PC-3 (cell line): ENCODE measurements around the gene SKIC2. TPM values are rescaled to one million over a fixed set of nuclear protein-coding genes. Genes with fewer than 3 reads are reported as not detected.
"Not testable (repeated sequence)": the region's sequence is repeated elsewhere in the genome, so short reads cannot be mapped to it uniquely, and the experiment has no call there.

ENCODE experiments used
- ATAC-seq: fragments of 200-7000 bp; cut with Tn5 transposase; 2 replicates; pipeline ENCODE4 v1.9.1; 2020; ENCODE audit warnings: mild to moderate bottlenecking, moderate library complexity
- BruUV-seq: library from RNA; stranded (reverse); fragments of 400-500 nt; replicated peaks from 2 replicates; lab custom pipeline; 2021; lab: Mats Ljungman, UMichigan
- CTCF ChIA-PET: fragments of 300-600 bp; sonication (Branson Sonifier 250); formaldehyde crosslinking; loops from one replicate; lab custom pipeline; 2022; ENCODE audit warnings: antibody characterized with exemption; lab: Charles Lee
- POLR2A ChIA-PET: fragments of 300-600 bp; sonication (Branson Sonifier 250); formaldehyde crosslinking; loops from one replicate; lab custom pipeline; 2022; ENCODE audit warnings: antibody characterized with exemption; ENCODE audit not compliant: unreplicated experiment; lab: Charles Lee
- DNase-seq: peaks from one replicate; pipeline ENCODE4 v3.0.0-alpha.2; 2015
- H2AFZ ChIP-seq: fragments of 300-600 bp; sonication (generic); 2 replicates; pipeline ENCODE4 v1.6.0; 2016; ENCODE audit warnings: antibody characterized with exemption, low read length
- H3F3A ChIP-seq: fragments of 300-600 bp; sonication (generic); one replicate; pipeline ENCODE4 v1.6.0; 2017; ENCODE audit warnings: antibody characterized with exemption, low read length, control low read depth, mild to moderate bottlenecking; ENCODE audit not compliant: unreplicated experiment
- H3K27ac ChIP-seq: fragments of 300-600 bp; sonication (generic); 2 replicates; pipeline ENCODE4 v1.5.1; 2016; ENCODE audit warnings: mild to moderate bottlenecking, low read length
- H3K27me3 ChIP-seq: fragments of 300-600 bp; sonication (generic); 2 replicates; pipeline ENCODE4 v1.6.1; 2016; ENCODE audit warnings: low read length, mixed read lengths
- H3K36me3 ChIP-seq: fragments of 300-600 bp; sonication (generic); 2 replicates; pipeline ENCODE4 v1.6.1; 2016; ENCODE audit warnings: low read depth, mixed run types, low read length, mixed read lengths
- H3K4me1 ChIP-seq: fragments of 300-600 bp; sonication (generic); 2 replicates; pipeline ENCODE4 v1.5.1; 2016; ENCODE audit warnings: low read length; ENCODE audit not compliant: insufficient read depth
- H3K4me2 ChIP-seq: fragments of 300-600 bp; sonication (generic); 2 replicates; pipeline ENCODE4 v1.6.0; 2016; ENCODE audit warnings: low read length
- H3K4me3 ChIP-seq: fragments of 300-600 bp; sonication (generic); 2 replicates; pipeline ENCODE4 v1.5.1; 2016; ENCODE audit warnings: mild to moderate bottlenecking, low read length, mixed read lengths
- H3K79me2 ChIP-seq: fragments of 300-600 bp; sonication (generic); 2 replicates; pipeline ENCODE4 v1.6.1; 2017; ENCODE audit warnings: low read length, mixed read lengths
- H3K9ac ChIP-seq: fragments of 300-600 bp; sonication (generic); 2 replicates; pipeline ENCODE4 v1.6.0; 2016; ENCODE audit warnings: mild to moderate bottlenecking, low read length
- H3K9me2 ChIP-seq: fragments of 300-600 bp; sonication (generic); replicated peaks from 2 replicates; pipeline ENCODE4 v1.6.1; 2016; ENCODE audit warnings: mixed run types, low read length, mixed read lengths
- H3K9me3 ChIP-seq: fragments of 300-600 bp; sonication (generic); 2 replicates; pipeline ENCODE4 v1.6.1; 2016; ENCODE audit warnings: low read length, mixed read lengths
- H4K20me1 ChIP-seq: fragments of 300-600 bp; sonication (generic); 2 replicates; pipeline ENCODE4 v1.6.1; 2016; ENCODE audit warnings: low read length, mixed read lengths
- EZH2 ChIP-seq: fragments of 300-600 bp; sonication (generic); IDR thresholded peaks from one replicate; pipeline ENCODE4 v1.6.1; 2017; ENCODE audit warnings: antibody characterized with exemption, mild to moderate bottlenecking, low read length; ENCODE audit not compliant: unreplicated experiment
- EZH2phosphoT487 ChIP-seq: fragments of 300-600 bp; sonication (generic); IDR thresholded peaks from 2 replicates; pipeline ENCODE4 v1.6.1; 2018; ENCODE audit warnings: mild to moderate bottlenecking, antibody characterized with exemption, low read length, borderline replicate concordance
- intact Hi-C: fragments of 100-400 bp; cut with micrococcal nuclease; formaldehyde crosslinking; loops from 2 replicates; pipeline ENCODE4 v1.9.0; 2023
- total RNA-seq: library from RNA; depleted of rRNA; stranded (reverse); fragments of >200 nt; gene quantifications from 2 replicates; pipeline ENCODE4 v1.2.3, GENCODE V29; 2014
- TF ChIP-seq, protein P1 (sequence below): fragments of 300-600 bp; sonication (generic); conservative IDR thresholded peaks from 2 replicates; pipeline ENCODE4 v1.5.1; 2017; ENCODE audit warnings: antibody characterized with exemption, low read depth, mild to moderate bottlenecking, low read length

SKIC2 gene
- total RNA-seq, 1 experiment from 2014 or later, result 81.9 TPM

DNA sequence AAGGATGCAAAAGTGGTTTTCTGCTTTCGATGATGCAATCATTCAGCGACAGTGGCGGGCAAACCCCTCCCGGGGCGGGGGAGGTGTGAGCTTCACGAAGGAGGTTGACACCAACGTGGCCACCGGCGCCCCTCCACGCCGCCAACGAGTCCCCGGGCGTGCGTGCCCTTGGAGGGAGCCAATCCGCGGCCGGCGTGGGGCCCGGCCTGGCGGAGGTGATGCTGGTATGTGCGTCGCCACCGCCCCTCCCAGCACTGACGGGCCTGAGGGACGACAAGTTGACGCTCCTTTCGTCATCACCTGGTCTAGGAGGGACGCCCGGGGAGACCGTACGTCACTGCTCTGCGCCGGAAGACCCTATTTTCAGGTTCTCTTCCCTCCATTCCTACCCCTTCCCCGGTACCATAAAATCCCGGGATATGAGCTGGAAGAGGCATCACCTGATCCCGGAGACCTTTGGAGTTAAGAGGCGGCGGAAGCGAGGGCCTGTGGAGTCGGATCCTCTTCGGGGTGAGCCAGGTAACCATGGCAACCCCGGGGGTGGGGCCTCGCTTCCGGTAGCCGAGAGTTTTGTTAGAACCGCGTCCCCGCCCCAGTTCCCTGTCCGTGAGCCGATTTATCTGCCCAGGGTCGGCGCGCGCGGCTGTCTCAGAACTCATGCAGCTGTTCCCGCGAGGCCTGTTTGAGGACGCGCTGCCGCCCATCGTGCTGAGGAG, 13.2 kb downstream of the SKIC2 start, which contains the start of gene DXO:
Gene DXO (minus strand): TSS at position 146 of the 716 bp plus-strand sequence. CDS start 463 bp downstream, outside the sequence.
- peak within 1 kb of the TSS; percentile 89 for H3K4me3 ChIP-seq
- ATAC-seq, result peak; percentile 89
- peaks cover 44% of the 10 kb centered on the region for H3K79me2 ChIP-seq
- H3K36me3 ChIP-seq, result peaks cover 18% of the 10 kb centered on the region
- ChIA-PET CTCF (interaction anchor here (0.6 kb wide), 1 partner anchor 273 kb away, joined by 3 read pairs; no protein-coding TSS in a partner anchor), POLR2A (interaction anchor here (0.6 to 1.0 kb wide), 2 partner anchors 75 to 165 kb away, joined by 3 read pairs; partner anchors contain the start of gene LSM2)
- DNase-seq, result peak; percentile 98
- peaks cover 23% of the 10 kb centered on the region for H3K4me1 ChIP-seq
- no peaks in the 10 kb centered on the region for H3K9me3 ChIP-seq
- intact Hi-C loops, result loop anchor here (10.0 kb wide), 1 partner anchor 113 kb away; no protein-coding TSS in a partner anchor
- no peaks in the 10 kb centered on the region for H3K9me2 ChIP-seq
- TF ChIP-seq EZH2, result no peak
- no peak for TF ChIP-seq EZH2phosphoT487
- TF ChIP-seq, protein P1, sequence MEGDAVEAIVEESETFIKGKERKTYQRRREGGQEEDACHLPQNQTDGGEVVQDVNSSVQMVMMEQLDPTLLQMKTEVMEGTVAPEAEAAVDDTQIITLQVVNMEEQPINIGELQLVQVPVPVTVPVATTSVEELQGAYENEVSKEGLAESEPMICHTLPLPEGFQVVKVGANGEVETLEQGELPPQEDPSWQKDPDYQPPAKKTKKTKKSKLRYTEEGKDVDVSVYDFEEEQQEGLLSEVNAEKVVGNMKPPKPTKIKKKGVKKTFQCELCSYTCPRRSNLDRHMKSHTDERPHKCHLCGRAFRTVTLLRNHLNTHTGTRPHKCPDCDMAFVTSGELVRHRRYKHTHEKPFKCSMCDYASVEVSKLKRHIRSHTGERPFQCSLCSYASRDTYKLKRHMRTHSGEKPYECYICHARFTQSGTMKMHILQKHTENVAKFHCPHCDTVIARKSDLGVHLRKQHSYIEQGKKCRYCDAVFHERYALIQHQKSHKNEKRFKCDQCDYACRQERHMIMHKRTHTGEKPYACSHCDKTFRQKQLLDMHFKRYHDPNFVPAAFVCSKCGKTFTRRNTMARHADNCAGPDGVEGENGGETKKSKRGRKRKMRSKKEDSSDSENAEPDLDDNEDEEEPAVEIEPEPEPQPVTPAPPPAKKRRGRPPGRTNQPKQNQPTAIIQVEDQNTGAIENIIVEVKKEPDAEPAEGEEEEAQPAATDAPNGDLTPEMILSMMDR, result no peak
- no TSS peak for BruUV-seq
- peak within 1 kb of the TSS; percentile 90 for H3K9ac ChIP-seq
- H3K4me2 ChIP-seq, result peak within 1 kb of the TSS; percentile 94
- H3K27me3 ChIP-seq, result no peaks in the 10 kb centered on the region
- H4K20me1 ChIP-seq, result no peaks in the 10 kb centered on the region
- H3F3A ChIP-seq, result no peaks in the 10 kb centered on the region
- peak within 1 kb of the TSS; percentile 86 for H3K27ac ChIP-seq
- peak within 1 kb of the TSS; percentile 87 for H2AFZ ChIP-seq

DNA sequence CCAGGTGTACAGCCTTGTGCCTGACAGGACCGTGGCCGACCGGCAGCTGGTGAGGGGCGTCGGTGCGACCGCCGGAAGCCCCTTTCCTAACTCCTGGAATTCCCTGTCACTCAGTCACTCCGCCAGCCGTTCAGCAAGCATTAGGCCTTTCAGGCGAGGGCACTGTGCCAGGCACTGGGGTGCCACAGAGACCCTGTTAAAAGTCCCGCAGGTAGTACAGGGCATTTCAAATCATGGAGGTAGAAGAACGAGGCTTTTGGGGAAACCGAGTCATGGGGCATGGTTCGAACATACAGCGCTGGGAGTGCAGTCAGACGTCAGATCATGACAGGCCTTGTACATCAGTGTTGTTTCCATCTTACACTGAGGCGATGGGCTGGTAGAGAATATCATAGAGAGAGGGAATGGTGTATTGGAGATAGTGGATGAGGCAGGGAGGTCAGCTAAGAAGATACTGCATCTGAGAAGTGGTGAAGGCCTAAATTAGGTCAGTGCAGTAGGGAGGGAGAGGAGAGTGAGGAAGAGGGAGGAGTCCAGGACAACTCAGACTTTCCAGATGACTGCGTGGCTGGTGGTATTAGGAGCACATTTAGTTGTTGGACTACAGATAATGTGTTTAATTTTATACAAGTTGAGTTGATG, 13.9 kb downstream of the SKIC2 start:
- Histone ChIP-seq H3K4me2 (peak overlapping the region; percentile 94), H3K4me1 (peaks cover 23% of the 10 kb centered on the region), H3F3A (no peaks in the 10 kb centered on the region), H2AFZ (peak overlapping the region; percentile 87), H3K9me2 (no peaks in the 10 kb centered on the region), H3K27me3 (no peaks in the 10 kb centered on the region), H3K9ac (peak overlapping the region; percentile 90), H3K27ac (peak overlapping the region; percentile 86), H3K9me3 (no peaks in the 10 kb centered on the region), H3K36me3 (peaks cover 11% of the 10 kb centered on the region), H3K79me2 (peaks cover 44% of the 10 kb centered on the region), H3K4me3 (peak overlapping the region; percentile 89), H4K20me1 (no peaks in the 10 kb centered on the region)
- no peak for TF ChIP-seq EZH2
- TF ChIP-seq, protein P1, result no peak
- no peak for TF ChIP-seq EZH2phosphoT487
- ChIA-PET POLR2A (no interaction called here), CTCF (interaction anchor here (0.6 kb wide), 1 partner anchor 272 kb away, joined by 3 read pairs; no protein-coding TSS in a partner anchor)
- TSS peak; percentile 75 for BruUV-seq
- DNase-seq (no peak), ATAC-seq (no peak)
- intact Hi-C loops, result loop anchor here (10.0 kb wide), 1 partner anchor 112 kb away; no protein-coding TSS in a partner anchor

DNA sequence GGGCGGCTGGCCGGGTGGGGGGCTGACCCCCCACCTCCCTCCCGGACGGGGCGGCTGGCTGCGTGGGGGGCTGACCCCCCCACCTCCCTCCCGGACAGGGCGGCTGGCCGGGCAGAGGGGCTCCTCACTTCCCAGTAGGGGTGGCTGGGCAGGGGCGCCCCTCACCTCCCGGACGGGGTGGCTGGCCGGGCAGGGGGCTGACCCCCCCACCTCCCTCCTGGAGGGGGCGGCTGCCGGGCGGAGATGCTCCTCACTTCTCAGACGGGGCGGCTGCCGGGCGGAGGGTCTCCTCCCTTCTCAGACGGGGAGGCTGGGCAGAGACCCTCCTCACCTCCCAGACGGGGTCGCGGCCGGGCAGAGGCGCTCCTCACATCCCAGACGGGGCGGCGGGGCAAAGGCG, 17.1 kb downstream of the SKIC2 start:
- POLR2A ChIA-PET, H3K27ac ChIP-seq, H3K9me2 ChIP-seq, H3K4me3 ChIP-seq, H3K4me2 ChIP-seq, DNase-seq, H3K9me3 ChIP-seq, H3K27me3 ChIP-seq, H3K9ac ChIP-seq, BruUV-seq, H4K20me1 ChIP-seq, H2AFZ ChIP-seq, CTCF ChIA-PET, H3K36me3 ChIP-seq, H3F3A ChIP-seq, ATAC-seq: not testable (repeated sequence)
- H3K4me1 ChIP-seq, result peaks cover 10% of the 10 kb centered on the region
- intact Hi-C loops, result loop anchor here (10.0 kb wide), 1 partner anchor 109 kb away; no protein-coding TSS in a partner anchor
- peaks cover 29% of the 10 kb centered on the region for H3K79me2 ChIP-seq
